Measurements from ENCODE around the gene SLC23A2.

SLC23A2 gene

DNA sequence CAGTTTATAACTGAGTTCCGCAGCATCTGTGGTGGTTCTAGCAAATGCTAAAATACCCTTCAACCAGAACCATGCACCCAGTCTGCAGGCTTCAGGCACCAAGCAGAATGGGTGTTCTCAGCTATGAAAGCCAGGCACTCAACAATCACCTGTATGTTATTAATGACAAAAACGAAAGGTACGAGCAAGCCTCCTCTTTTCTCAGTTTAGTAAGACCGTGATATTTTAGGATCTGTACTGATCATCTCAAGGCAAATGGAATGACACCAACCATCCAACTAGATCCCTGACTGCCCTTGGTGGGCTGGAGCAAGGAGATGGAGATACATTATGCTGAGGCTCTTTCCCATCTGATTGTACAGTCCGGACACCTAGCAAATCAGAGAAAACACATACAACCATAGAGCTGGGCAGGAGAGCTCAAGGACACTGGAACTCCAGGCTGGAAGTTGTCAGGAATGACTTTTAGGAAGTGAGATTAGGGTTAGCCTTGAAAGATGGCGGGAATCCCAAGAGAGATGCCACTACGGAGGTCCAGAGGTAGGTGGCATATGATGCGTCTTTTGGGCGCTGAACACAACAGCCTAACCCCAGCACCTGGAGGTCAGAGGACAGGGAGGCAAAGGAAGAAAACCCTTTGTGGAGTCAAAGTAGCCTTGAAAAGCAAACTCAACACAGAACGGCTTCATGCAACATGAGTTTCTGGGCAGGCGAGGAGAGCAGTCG, 33.4 kb downstream of the SLC23A2 start:
- DNase-seq (ENCODE audit: low read depth in 1 of 2, low spot score in 1 of 2): no peak

DNA sequence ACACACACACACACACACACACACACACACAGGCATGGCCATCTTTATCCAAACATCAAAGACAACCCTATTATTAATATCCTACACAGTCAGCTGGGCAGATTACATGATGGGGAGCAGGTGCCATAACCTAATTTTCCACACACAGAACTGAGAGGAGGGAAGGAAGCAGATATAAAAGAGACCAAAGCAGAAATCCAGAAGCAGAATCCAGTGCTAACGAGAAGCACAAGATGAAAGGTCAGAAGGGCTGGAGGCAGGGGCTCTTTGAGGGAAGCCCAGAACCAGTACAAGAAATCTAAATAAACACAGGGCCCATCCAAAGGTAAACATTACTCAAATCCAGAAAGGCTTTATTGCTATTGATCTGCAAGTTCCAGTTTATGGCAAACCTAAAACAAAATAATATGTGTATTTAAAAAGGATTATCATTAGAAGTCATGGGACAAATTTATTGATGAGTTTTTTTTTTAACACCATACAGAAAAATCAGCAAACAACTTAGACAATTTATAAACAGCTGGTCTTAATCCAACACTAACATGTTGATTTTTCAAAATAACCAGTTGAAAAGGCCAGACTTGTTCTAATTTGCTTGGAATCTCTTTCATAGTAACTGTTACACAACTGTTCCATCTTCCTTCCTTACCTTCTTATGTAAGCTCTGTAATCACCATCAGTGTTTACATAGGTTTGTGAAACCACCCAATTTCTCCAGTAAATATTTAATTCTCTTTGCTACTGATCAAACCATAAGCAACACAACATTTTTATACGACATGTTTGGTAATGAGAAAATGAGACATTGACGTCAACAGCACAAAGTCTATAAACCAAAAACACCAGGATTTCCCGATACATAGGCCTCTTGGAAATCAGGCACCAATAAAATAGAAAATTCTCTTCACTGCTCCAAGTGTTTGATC, 34.2 kb downstream of the SLC23A2 start:
- DNase-seq (ENCODE audit: low read depth in 1 of 2, low spot score in 1 of 2): no peak

DNA sequence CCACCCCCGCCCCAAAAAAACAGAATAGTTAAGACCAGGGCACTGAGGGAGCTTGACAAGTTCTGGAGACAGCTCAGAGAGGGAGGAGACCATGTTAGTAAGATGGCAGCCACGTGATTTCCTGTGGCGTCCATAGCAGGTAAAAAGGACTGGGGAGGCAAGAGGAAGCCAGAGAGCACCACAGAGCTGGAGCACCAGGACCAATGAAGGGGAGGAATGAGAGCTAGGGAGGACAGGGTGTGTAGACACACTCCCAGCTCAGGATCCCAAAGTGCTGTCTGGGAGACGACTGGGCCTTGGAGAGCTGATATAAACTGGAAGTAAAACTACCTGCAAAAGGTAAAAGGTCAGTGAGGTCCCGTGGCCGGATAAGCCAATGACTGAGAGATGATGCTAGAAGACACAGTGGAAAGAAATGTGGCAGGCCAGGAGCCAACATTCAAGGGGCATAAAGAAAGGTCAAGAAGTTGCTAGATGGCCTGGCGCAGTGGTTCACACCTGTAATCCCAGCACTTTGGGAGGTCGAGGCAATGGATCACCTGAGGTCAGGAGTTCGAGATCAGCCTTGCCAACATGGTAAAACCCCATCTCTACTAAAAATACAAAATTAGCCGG, 39.0 kb downstream of the SLC23A2 start:
- DNase-seq (ENCODE audit: low read depth in 1 of 2, low spot score in 1 of 2): peak in 1 of 2 donors; percentile 5

DNA sequence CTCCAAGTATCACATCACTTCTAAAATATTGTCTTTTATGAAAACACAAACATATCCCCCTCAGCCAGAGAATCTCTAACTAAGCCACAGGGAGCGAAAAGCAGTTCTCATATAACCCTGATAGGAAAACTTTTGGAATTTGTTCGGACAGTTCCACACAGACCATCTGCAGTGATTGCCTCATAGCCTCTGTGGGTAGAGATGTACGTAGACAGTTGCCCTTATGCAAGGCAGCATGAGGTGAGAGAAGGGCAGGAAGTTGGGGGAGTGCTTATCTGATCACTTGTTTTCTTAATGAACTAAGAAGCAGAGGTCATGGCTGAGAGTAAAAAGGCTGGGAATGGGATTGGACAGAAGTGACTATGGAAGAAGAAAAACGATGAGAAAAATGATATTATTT, 39.6 kb downstream of the SLC23A2 start:
- no peak for DNase-seq (ENCODE audit: low read depth in 1 of 2, low spot score in 1 of 2)

DNA sequence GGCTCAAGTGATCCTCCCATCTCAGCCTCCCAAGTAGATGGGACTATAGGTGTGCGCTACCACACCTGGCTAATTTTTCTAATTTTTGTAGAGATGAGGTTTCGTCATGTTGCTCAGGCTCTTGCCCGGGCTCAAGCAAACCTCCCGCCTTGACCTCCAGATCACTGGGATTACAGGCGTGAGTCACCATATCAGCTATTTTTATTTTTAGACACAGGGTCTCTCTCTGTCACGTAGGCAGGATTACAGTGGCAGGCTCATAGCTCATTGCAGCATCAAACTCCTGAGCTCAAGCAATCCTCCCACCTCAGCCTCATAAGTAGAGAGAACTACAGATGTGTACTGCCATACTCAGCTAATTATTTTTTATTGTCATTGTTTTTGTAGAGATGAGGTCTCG, 41.7 kb downstream of the SLC23A2 start:
- no peak for DNase-seq (ENCODE audit: low read depth in 1 of 2, low spot score in 1 of 2)

DNA sequence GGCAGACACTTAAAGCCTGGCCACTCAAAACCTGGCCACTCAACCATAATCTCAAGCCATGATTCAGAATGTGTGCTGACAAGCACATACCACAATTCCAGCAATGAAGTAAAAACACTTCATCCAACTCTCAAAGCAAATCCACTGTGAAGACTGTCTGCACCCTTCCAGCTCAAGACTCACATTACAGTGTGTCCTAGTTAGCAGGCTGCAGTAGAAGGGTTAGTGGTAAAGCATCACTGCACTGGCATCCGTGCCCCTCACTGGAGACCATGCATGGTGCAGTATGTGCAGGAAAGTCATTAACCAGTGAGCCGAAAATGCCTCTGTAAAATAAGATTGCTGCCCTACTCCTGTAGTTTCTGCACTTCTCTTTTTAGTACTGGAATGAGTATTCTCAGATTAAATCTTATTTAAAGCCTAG, 43.4 kb downstream of the SLC23A2 start:
- no peak for DNase-seq (ENCODE audit: low read depth in 1 of 2, low spot score in 1 of 2)

DNA sequence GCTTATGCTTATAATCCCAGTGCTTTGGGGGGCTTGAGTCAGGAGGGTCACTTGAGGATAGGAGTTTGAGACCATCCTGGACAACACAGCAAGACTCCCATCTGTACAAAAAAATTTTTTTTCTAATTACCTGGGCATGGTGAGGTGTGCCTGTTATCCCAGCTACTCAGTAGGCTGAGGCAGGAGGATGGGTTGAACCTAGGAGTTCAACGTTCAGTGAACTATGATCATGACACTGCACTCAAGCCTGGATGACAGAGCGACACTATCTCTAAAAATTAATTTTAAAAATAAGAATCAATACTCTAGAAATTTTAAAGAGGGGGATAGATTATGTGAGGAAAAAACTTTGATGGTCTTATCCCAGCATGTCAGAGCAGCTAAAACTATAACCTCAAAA, 44.1 kb downstream of the SLC23A2 start:
- no peak for DNase-seq (ENCODE audit: low read depth in 1 of 2, low spot score in 1 of 2)

DNA sequence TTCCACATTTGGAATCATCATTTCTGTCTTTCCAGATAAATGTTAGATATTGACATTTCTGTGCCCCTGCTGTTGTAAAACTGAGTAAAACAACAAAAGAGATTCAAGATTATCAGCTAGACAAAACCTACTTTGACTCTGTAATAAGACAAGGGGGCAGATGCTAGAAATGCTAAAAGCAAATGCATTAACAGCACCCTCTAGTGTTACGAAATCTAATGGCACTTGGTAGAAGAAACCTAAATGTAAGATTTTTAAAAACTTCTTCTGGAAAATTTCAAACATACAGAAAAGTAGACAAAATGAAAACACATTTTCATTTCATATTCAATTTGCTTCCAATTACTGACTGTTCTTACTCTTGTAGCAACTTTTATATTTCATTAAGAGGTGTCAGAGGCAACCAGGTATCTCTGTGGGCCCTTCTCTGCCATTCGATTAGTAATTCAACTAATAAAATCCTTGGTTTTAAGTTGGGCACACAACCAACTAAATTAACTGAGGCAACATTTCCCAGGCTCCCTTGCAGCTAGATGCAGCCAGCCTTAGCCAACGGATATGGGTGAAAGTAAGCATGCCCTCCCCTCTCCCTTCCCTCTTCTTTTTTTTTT, 45.0 kb downstream of the SLC23A2 start:
- DNase-seq (ENCODE audit: low read depth in 1 of 2, low spot score in 1 of 2): no peak

DNA sequence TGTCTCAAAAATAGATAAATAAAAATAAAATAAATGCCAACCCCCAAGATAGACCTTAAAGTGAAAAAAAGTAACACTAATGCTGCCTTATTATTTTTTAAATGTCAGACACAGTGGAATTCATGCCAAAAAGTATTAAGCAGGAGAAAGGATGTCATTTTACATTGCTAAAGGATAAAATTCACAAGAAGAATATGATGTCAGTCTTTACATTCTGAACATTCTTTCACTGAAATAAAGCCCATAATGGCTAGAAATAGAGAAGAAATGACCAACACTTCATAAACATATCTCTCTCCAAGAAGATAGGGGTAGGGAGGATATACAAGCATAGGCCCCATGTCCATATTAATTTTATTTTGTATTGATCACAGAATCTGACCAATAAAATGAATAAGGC, 47.4 kb downstream of the SLC23A2 start:
- no peak for DNase-seq (ENCODE audit: low read depth in 1 of 2, low spot score in 1 of 2)

DNA sequence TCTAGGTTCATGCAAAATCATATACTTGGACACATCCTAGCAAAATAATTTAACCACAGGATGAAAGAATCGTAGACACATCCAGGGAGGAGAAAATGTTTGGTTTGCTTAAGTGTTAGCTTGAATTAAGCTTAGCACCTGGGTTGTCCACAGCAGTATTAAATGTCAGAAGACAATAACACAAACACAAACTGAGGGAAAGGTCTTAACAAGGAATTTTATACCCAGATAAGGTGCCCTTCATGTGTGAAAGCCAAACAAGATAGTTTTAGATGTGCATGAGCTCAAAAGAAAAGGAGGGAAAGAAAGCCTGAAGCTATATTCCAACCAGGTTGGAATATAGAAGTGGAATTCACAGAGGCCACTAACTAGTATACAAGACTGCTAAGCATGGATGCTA, 49.1 kb downstream of the SLC23A2 start:
- DNase-seq (ENCODE audit: low read depth in 1 of 2, low spot score in 1 of 2): no peak

DNA sequence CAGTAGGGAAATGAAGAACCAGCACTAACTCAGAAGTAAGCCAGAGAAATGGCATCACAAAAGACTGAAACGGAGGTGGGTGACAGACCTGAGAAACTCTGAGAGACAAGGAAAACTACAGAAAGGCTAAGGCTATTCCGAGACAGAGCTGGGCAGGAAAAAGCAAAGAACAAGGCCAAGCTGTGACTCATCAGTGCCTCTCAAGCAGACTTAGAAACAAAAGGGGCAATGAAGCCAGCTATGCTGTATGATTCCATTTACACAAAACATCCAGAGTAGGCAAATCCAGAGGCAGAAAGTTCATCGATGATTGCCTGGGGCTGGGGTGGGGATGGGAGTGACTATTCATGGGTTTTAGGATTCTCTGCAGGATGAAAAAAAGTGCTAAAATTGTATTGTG, 50.0 kb downstream of the SLC23A2 start:
- no peak for DNase-seq (ENCODE audit: low read depth in 1 of 2, low spot score in 1 of 2)

DNA sequence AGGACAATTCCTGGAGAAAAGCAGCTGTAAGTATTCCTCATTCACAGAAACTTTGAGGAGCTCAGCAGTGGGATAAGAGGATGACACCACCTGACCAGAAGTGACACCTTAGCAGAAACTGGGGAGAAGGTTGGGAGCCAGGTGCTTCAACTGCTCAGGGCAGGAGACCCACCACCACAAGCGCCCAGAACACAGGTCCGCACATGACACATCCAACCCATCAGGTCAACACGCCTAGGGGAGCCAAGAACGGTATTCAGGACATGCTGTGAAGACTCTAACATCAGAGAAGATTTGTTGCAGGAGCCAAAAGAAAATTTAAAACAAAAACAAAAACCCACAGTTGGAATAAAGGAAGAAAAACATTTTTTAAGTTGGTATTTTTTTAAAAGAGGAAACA, 50.5 kb downstream of the SLC23A2 start:
- no peak for DNase-seq (ENCODE audit: low read depth in 1 of 2, low spot score in 1 of 2)

DNA sequence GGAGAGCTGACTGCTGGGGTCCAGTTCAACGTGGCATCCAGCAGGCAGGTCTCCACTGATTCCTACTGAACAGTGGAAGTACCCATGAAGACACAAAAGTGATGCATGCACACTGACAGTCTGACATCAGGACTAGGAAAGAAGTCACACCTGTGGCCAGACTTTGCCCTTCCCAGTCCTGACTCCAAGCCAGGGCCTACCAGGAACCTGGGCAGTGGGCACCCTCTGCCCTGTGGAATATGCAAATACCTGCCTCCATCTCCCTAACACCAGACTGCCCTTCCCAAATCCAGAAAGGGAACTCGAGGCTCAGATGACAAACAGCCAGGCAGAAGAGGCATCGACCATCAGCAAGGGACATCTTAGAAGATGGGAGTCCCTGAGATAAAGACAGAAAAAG, 50.9 kb downstream of the SLC23A2 start:
- no peak for DNase-seq (ENCODE audit: low read depth in 1 of 2, low spot score in 1 of 2)

DNA sequence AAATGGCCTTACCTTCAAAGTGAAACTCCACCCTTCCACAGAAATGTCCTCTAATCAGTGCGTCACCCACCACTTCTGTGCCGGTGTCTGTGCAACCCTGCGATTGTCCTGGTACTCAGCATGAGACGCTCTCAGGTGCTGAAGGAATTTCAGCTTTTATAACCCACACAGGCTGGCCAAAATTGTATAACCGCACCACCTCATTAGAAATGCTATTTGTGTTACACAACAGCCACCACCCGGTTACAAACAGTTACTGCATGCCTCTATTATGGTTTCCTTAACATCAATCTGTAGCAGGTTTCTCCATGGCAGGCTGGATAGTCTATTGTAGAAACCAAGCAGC, 51.5 kb downstream of the SLC23A2 start:
- no peak for DNase-seq (ENCODE audit: low read depth in 1 of 2, low spot score in 1 of 2)

DNA sequence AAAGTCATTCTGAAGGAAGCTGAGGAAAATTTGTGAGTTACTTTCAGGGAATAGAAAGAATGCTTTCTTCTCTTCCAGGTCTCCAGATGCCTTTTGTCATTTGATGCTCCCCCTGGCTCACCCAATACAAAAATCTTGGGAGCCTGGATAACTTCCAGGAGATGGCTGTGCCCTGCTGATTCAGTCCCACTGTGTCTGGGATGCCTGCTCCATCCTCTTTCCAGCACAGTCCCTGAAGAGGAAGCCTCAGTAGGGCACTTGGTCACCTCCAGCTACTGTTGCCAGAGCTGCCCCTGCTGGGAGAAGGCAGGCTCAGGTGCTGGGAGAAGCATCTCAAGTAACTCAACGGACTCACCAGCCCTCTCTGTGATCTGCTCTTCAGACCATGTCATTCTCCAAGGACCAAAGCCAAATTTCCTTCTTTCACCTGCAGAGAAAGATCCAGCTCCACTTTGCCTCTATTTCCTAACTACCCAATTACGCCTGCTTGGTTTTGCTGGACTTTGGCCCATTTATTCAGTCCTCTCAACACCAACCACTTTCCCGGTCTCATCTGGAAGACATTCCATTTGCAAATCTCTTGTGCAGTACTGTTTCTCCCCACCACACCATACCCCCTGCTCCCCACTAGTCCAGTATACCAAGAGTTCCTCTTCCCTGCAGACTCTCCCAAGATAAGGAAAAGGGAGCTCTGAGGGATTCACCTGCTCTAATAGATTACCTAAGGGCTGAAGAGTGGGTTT, 53.3 kb downstream of the SLC23A2 start:
- no peak for DNase-seq (ENCODE audit: low read depth in 1 of 2, low spot score in 1 of 2)

DNA sequence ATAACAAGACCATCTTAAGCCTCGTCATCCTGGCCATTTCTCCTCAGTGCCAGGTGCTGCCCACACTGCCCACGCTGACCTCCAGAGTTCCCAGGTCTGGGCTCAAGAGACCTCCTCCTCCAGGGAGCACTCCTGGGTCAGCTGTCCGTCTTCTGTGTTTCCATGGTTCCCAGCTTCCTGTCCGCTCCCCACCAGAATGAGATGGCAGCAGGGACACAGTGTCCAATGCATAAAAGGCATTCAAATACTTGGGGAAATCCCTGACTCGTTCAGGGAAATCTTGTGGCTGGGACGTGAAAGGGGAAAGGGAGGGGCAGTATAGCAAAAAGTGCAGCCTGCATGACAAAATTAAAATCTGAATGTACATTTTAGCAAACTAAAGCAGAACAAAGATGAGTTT, 54.3 kb downstream of the SLC23A2 start:
- DNase-seq (ENCODE audit: low read depth in 1 of 2, low spot score in 1 of 2): no peak

DNA sequence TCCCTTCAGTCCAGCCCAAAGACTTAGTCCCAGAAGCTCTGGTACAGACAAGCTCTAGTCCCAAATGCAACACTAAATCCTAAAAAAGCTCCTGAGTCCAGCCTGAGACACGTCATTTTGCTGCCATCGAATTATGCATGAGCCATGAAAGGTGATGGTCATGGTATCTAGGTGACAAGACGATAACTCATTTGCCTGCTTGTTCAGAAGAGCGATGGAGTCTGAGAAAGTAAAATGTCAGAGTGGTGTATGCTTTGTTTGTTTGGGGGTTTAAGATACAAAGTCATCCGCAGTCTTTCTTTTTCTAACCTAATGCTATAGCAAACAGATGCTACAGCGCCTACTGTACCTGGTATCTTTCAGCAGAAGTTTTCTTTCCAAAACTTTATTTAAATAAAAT, 54.7 kb downstream of the SLC23A2 start:
- DNase-seq (ENCODE audit: low read depth in 1 of 2, low spot score in 1 of 2): no peak

DNA sequence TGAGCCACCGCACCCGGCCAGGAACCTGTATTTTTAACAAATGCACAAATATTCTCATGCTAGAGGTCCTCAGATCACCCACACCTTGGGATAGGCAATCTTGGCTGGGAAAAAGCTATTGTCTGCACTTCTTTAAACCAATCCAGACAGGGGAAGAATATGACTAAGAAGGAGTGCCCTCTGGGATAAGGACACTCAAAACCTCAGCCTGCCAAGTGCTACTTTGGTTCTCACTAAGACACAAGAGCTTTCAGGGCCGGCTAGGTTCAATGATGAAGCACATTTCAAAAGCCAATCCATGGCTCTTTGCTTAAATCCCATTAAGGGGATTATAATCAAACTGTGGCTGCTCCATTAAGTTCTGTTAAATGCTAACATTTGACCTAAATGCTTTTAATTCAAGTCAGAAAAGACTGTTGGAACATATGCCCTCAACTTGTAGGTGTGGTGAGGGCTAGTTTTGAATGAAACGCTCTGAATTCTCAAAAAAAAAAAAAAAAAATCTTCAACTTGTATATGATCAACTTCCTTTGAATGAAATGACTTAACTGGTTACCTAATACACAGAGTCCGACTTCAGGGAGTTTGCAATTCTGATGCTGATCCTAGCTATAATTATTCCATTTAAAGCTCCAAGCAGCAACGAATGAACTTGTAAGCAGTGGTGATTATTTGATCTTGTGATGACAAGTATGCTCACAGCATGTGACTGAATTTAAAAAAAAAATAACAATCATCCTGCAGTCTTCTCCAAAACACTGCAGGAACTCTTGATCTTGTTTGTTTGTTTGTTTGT, 56.6 kb downstream of the SLC23A2 start:
- DNase-seq (ENCODE audit: low read depth in 1 of 2, low spot score in 1 of 2): no peak

DNA sequence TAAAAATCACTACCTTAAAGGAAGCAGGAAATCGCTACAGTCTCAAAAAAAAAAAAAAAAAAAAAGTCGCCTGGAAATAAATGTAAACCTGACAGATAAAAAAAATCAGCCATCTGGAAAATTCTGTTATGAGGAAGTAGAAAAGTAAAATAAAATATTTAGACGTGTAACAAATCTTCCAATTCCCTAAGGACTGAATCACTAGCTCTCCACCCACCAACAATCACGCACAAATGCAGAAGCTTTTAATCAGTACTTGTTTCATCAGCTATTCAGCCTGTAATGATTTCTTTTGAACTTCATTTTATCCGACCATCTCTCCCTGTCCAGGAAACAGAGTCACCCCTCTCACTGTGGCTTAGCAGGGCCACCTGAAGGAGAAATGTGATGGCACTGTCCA, 59.0 kb downstream of the SLC23A2 start:
- no peak for DNase-seq (ENCODE audit: low read depth in 1 of 2, low spot score in 1 of 2)
